ENCODE measurements around the gene MS4A4A. TPM values are rescaled to one million over a fixed set of nuclear protein-coding genes. Genes with fewer than 3 reads are reported as not detected.

MS4A4A gene
- total and polyA plus RNA-seq, 2 of the 13 experiments (the other 11 are each of a cell fraction or from before 2014, with no cell fraction given) = not detected

DNA sequence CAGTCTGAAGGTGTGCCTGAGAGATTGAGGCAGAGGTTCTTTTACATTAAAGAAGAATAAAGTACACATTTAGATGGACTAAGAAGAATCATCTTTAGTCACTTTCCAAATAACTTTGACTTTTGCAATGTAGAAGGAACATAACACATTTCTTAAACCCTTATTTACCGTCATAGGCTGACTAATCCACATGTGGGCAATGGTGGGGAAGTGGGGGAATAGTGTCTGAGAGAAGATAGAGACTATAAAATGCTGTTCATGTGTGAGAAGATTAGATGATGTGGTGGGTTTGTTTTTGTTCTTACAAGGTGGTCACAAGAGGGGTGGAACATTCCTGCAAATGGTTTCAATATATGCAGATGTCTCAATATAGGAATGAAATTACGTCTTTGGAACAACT is 1.8 kb downstream of the MS4A4A start:
- Histone ChIP-seq H3K9ac (ENCODE audit: insufficient read depth, low read depth, low read length) (no peak overlapping the region), H3K9me3 (ENCODE audit: low read length) (no peaks in the 10 kb centered on the region), H3K27me3 (ENCODE audit: control insufficient read depth in 1 of 2, insufficient read depth in 2 of 2, low read length in 2 of 2) (no peaks in the 10 kb centered on the region), H2AFZ (ENCODE audit: low read length) (no peak overlapping the region), H3K36me3 (replicated peaks in 1 of 2; ENCODE audit: control insufficient read depth in 1 of 2, insufficient read depth in 2 of 2, low read length in 2 of 2) (no peaks in the 10 kb centered on the region), H3K4me3 (replicated peaks in 1 of 3; ENCODE audit: insufficient read depth in 1 of 3, low read depth in 2 of 3, low read length in 3 of 3) (no peak overlapping the region), H3K27ac (ENCODE audit: extremely low read length, insufficient read depth, low read length) (no peak overlapping the region), H3K4me1 (ENCODE audit: insufficient read depth, low read length) (no peaks in the 10 kb centered on the region), H3K79me2 (ENCODE audit: insufficient read depth, low read length) (no peaks in the 10 kb centered on the region), H3K4me2 (ENCODE audit: low read depth, low read length) (no peak overlapping the region), H4K20me1 (ENCODE audit: insufficient read depth, low read length) (no peaks in the 10 kb centered on the region)
- intact Hi-C loops (cut with micrococcal nuclease; ENCODE audit: unreplicated experiment) (no loop called here), in situ Hi-C loops (cut with HindIII; ENCODE audit: extremely low pct_ligation_motif_present, low pct_unique_long_range_greater_than_20kb) (no loop called here)
- DNase-seq (ENCODE audit: low spot score) = no peak
- WGBS (ENCODE audit: low lambda C conversion rate) = 0% methylated on average over 2 of the region's 2 CpGs
- TF ChIP-seq, protein P1, sequence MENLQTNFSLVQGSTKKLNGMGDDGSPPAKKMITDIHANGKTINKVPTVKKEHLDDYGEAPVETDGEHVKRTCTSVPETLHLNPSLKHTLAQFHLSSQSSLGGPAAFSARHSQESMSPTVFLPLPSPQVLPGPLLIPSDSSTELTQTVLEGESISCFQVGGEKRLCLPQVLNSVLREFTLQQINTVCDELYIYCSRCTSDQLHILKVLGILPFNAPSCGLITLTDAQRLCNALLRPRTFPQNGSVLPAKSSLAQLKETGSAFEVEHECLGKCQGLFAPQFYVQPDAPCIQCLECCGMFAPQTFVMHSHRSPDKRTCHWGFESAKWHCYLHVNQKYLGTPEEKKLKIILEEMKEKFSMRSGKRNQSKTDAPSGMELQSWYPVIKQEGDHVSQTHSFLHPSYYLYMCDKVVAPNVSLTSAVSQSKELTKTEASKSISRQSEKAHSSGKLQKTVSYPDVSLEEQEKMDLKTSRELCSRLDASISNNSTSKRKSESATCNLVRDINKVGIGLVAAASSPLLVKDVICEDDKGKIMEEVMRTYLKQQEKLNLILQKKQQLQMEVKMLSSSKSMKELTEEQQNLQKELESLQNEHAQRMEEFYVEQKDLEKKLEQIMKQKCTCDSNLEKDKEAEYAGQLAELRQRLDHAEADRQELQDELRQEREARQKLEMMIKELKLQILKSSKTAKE (CRISPR knock-in tag; IDR thresholded peaks at IDR 0.05; ENCODE audit: borderline replicate concordance) = no peak
- TF ChIP-seq ZFP36L2 (CRISPR knock-in tag; IDR thresholded peaks at IDR 0.05) (no peak), HOXA7 (CRISPR knock-in tag; IDR thresholded peaks at IDR 0.05) (no peak), ZNF253 (CRISPR knock-in tag; IDR thresholded peaks at IDR 0.05; ENCODE audit: borderline replicate concordance) (no peak), REPIN1 (CRISPR knock-in tag; IDR thresholded peaks at IDR 0.05; ENCODE audit: borderline replicate concordance, low read depth) (no peak), GFI1 (CRISPR knock-in tag; IDR thresholded peaks at IDR 0.05; ENCODE audit: borderline replicate concordance) (no peak), TMF1 (CRISPR knock-in tag; IDR thresholded peaks at IDR 0.05; ENCODE audit: low read depth) (no peak), ZBTB42 (CRISPR knock-in tag; IDR thresholded peaks at IDR 0.05) (no peak), HNRNPK (IDR thresholded peaks at IDR 0.05; ENCODE audit: low read depth, low read length, poor library complexity, severe bottlenecking) (no peak), ZNF143 (CRISPR knock-in tag; IDR thresholded peaks at IDR 0.05) (no peak), SATB2 (CRISPR knock-in tag; IDR thresholded peaks at IDR 0.05) (no peak), ZNF354B (CRISPR knock-in tag; IDR thresholded peaks at IDR 0.05) (no peak), ZNF562 (CRISPR knock-in tag; IDR thresholded peaks at IDR 0.05; ENCODE audit: borderline replicate concordance) (no peak), SOX5 (CRISPR knock-in tag; IDR thresholded peaks at IDR 0.05; ENCODE audit: borderline replicate concordance) (no peak)
- TF ChIP-seq, protein P2, sequence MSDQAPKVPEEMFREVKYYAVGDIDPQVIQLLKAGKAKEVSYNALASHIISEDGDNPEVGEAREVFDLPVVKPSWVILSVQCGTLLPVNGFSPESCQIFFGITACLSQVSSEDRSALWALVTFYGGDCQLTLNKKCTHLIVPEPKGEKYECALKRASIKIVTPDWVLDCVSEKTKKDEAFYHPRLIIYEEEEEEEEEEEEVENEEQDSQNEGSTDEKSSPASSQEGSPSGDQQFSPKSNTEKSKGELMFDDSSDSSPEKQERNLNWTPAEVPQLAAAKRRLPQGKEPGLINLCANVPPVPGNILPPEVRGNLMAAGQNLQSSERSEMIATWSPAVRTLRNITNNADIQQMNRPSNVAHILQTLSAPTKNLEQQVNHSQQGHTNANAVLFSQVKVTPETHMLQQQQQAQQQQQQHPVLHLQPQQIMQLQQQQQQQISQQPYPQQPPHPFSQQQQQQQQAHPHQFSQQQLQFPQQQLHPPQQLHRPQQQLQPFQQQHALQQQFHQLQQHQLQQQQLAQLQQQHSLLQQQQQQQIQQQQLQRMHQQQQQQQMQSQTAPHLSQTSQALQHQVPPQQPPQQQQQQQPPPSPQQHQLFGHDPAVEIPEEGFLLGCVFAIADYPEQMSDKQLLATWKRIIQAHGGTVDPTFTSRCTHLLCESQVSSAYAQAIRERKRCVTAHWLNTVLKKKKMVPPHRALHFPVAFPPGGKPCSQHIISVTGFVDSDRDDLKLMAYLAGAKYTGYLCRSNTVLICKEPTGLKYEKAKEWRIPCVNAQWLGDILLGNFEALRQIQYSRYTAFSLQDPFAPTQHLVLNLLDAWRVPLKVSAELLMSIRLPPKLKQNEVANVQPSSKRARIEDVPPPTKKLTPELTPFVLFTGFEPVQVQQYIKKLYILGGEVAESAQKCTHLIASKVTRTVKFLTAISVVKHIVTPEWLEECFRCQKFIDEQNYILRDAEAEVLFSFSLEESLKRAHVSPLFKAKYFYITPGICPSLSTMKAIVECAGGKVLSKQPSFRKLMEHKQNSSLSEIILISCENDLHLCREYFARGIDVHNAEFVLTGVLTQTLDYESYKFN (CRISPR knock-in tag; conservative IDR thresholded peaks at IDR 0.05) = no peak
- TF ChIP-seq, protein P3, sequence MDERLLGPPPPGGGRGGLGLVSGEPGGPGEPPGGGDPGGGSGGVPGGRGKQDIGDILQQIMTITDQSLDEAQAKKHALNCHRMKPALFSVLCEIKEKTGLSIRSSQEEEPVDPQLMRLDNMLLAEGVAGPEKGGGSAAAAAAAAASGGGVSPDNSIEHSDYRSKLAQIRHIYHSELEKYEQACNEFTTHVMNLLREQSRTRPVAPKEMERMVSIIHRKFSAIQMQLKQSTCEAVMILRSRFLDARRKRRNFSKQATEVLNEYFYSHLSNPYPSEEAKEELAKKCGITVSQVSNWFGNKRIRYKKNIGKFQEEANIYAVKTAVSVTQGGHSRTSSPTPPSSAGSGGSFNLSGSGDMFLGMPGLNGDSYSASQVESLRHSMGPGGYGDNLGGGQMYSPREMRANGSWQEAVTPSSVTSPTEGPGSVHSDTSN (CRISPR knock-in tag; IDR thresholded peaks at IDR 0.05) = no peak
- TF ChIP-seq, protein P4, sequence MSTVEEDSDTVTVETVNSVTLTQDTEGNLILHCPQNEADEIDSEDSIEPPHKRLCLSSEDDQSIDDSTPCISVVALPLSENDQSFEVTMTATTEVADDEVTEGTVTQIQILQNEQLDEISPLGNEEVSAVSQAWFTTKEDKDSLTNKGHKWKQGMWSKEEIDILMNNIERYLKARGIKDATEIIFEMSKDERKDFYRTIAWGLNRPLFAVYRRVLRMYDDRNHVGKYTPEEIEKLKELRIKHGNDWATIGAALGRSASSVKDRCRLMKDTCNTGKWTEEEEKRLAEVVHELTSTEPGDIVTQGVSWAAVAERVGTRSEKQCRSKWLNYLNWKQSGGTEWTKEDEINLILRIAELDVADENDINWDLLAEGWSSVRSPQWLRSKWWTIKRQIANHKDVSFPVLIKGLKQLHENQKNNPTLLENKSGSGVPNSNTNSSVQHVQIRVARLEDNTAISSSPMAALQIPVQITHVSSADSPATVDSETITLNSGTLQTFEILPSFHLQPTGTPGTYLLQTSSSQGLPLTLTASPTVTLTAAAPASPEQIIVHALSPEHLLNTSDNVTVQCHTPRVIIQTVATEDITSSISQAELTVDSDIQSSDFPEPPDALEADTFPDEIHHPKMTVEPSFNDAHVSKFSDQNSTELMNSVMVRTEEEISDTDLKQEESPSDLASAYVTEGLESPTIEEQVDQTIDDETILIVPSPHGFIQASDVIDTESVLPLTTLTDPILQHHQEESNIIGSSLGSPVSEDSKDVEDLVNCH (CRISPR knock-in tag; IDR thresholded peaks at IDR 0.05) = no peak
- no peak for FAIRE-seq
- no TSS peak for BruUV-seq (replicated peaks)
- ChIA-PET POLR2A (no interaction called here), CTCF (ENCODE audit: low intra/inter-chr PET ratio, low total read pairs) (no interaction called here)
- no peak for ATAC-seq

Measured in HepG2 (cell line).